A549 (cell line): ENCODE measurements around the gene CD3E.

ENCODE experiments used
- EHMT2 ChIP-seq: fragments of 200-600 bp; sonication (generic); IDR thresholded peaks from 2 replicates; pipeline ENCODE4 v1.6.1; 2016; ENCODE audit warnings: antibody characterized with exemption, low read depth, mild to moderate bottlenecking, moderate library complexity
- HOXB13 ChIP-seq: fragments of 250-450 bp; sonication (Bioruptor Pico); IDR thresholded peaks from 2 replicates; pipeline ENCODE4 v1.5.0; 2020; ENCODE audit warnings: low read depth, mild to moderate bottlenecking, moderate library complexity
- RAD21 ChIP-seq, 2 experiments: fragments of >200 bp in 1 of 2; sonication (Bioruptor Twin) in 1 of 2; formaldehyde crosslinking in 1 of 2; IDR thresholded peaks in 1 of 2; conservative IDR thresholded peaks in 1 of 2; 2 replicates in 1 of 2; 3 replicates in 1 of 2; pipeline ENCODE4 v1.6.1; 2012 to 2018; ENCODE audit warnings: inconsistent platforms in 1 of 2
- TF ChIP-seq, protein P1 (sequence below): IDR thresholded peaks from 2 replicates; pipeline ENCODE4 v1.6.1; 2012; ENCODE audit warnings: low read depth, borderline replicate concordance

- no peak for TF ChIP-seq EHMT2
- TF ChIP-seq RAD21 (conservative IDR thresholded peaks at IDR 0.05 in 1 of 2, IDR thresholded peaks at IDR 0.05 in 1 of 2): no peak
- TF ChIP-seq, protein P1, sequence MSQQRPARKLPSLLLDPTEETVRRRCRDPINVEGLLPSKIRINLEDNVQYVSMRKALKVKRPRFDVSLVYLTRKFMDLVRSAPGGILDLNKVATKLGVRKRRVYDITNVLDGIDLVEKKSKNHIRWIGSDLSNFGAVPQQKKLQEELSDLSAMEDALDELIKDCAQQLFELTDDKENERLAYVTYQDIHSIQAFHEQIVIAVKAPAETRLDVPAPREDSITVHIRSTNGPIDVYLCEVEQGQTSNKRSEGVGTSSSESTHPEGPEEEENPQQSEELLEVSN: no peak
- no peak for TF ChIP-seq HOXB13 (CRISPR knock-in tag)
Observed at GRCh38 chr11:118306556-118306955, 2.0 kb downstream of the CD3E start.
